KOPT-K1 (cell line): ENCODE measurements around the gene COBLL1.

Source experiments
- H3K27ac ChIP-seq: fragments of 200-600 bp; sonication (generic); 2 replicates; pipeline ENCODE4 v1.5.1; 2016; ENCODE audit warnings: antibody characterized with exemption, mild to moderate bottlenecking, low read depth, low read length; ENCODE audit not compliant: poor library complexity, severe bottlenecking
- H3K36me3 ChIP-seq: fragments of 200-600 bp; sonication (generic); 2 replicates; pipeline ENCODE4 v1.5.1; 2017; ENCODE audit warnings: antibody characterized with exemption, mild to moderate bottlenecking, low read length, moderate library complexity; ENCODE audit not compliant: insufficient read depth
- H3K9me3 ChIP-seq: fragments of 200-600 bp; sonication (generic); 2 replicates; pipeline ENCODE4 v1.5.1; 2017; ENCODE audit warnings: antibody characterized with exemption, low read length, mild to moderate bottlenecking; ENCODE audit not compliant: insufficient read depth, poor library complexity, severe bottlenecking

The COBLL1 gene

DNA sequence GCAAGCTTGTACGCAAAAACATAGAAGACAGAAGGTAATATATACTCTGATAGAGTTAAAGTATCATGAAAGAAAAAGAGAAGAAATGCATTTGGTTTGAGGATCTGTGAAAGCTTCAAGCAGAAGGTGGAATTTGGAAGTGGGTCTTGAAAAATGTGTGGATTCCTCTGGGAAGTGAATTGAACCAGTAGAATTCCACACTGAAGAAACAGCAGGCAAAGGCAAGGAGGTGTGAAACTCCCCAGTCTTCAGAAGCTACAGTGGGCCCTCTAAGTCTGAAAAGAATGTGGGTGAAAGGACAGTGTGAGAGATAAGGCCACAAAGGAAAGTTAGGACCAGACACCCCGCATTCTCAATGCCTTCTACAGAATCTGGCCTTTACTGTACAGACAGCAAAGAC is 25.6 kb downstream of the COBLL1 start:
- H3K27ac ChIP-seq = no peak overlapping the region
- H3K36me3 ChIP-seq = no peaks in the 10 kb centered on the region
- no peaks in the 10 kb centered on the region for H3K9me3 ChIP-seq

GRCh38 chr2:164815071-164815793 is 26.4 kb downstream of the COBLL1 start:
- H3K9me3 ChIP-seq = no peaks in the 10 kb centered on the region
- no peak overlapping the region for H3K27ac ChIP-seq

GRCh38 chr2:164813535-164813934 is 28.1 kb downstream of the COBLL1 start:
- H3K36me3 ChIP-seq = no peaks in the 10 kb centered on the region
- no peak overlapping the region for H3K27ac ChIP-seq
- no peaks in the 10 kb centered on the region for H3K9me3 ChIP-seq

More at GRCh38 chr2:164815071-164815793, 26.4 kb downstream of the COBLL1 start:
- no peaks in the 10 kb centered on the region for H3K36me3 ChIP-seq

DNA sequence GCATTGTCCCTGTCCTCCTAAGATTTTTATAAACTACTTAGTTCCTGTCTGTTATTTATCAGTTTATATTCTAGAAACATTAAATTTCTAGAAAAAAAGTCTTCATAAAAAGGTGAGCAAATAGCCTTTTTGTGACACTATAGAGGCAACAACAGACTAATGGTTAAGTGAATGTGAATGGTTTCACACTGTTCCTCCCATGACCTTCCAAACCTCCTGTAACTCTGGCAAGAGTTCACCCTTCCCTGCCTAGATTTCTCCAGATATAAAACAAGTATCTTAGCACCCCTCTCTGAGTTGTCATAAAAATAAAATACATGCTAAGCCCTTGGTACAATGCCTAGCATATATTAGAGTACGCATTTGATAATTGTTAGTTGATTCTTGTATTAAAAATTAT is 29.2 kb downstream of the COBLL1 start:
- Histone ChIP-seq H3K27ac (no peak overlapping the region), H3K9me3 (no peaks in the 10 kb centered on the region), H3K36me3 (no peaks in the 10 kb centered on the region)

DNA sequence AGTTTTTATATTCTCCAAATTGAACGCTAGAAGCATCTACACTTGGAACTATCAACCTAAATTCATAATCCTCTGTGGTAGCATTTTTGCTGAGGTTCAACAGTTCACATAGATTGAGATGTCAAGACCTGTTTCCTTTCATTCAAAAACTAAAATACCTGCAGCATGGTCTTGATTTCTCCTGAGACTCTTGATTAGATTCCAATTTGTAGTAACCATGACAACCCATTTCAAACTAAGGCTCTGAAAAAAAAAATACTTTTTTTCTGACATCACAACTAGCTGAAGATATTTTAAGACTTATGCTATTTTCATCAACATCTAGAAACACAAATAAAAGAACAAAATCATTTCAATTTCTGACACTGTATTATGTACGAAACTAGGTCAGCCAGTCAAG is 29.8 kb downstream of the COBLL1 start:
- Histone ChIP-seq H3K27ac (no peak overlapping the region), H3K36me3 (no peaks in the 10 kb centered on the region), H3K9me3 (no peaks in the 10 kb centered on the region)

GRCh38 chr2:164810843-164811242 is 30.8 kb downstream of the COBLL1 start:
- Histone ChIP-seq H3K36me3 (no peaks in the 10 kb centered on the region), H3K27ac (no peak overlapping the region), H3K9me3 (no peaks in the 10 kb centered on the region)

- no peak overlapping the region for H3K27ac ChIP-seq
- no peaks in the 10 kb centered on the region for H3K36me3 ChIP-seq
- no peaks in the 10 kb centered on the region for H3K9me3 ChIP-seq
Observed at GRCh38 chr2:164808776-164809175, 32.8 kb downstream of the COBLL1 start.

- Histone ChIP-seq H3K36me3 (no peaks in the 10 kb centered on the region), H3K9me3 (no peaks in the 10 kb centered on the region), H3K27ac (no peak overlapping the region)
Observed at GRCh38 chr2:164803776-164804466, 37.7 kb downstream of the COBLL1 start.

GRCh38 chr2:164802095-164802707 is 39.4 kb downstream of the COBLL1 start:
- H3K36me3 ChIP-seq = no peaks in the 10 kb centered on the region
- H3K27ac ChIP-seq = no peak overlapping the region
- no peaks in the 10 kb centered on the region for H3K9me3 ChIP-seq

- Histone ChIP-seq H3K36me3 (no peaks in the 10 kb centered on the region), H3K9me3 (no peaks in the 10 kb centered on the region), H3K27ac (no peak overlapping the region)
Observed at GRCh38 chr2:164800572-164800971, 41.1 kb downstream of the COBLL1 start.

DNA sequence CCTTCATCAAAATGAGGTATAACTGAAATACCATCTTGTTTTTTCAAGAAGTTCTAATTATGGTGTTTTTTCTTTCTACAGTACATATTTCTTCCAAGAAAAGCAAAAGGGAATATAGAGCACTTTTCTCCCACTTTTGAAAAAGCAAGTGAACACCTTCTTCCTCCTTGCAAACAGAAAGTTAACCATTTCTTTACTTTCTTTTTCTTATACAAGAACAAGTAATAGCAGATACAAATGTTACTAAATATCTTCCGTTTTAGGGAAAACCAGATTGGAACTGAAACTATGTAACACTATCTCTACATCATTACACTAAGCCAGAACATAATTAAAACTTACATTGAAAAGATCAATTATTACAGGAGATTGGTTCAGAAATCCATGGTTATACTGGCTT is 44.0 kb downstream of the COBLL1 start:
- no peaks in the 10 kb centered on the region for H3K36me3 ChIP-seq
- H3K27ac ChIP-seq = no peak overlapping the region
- no peaks in the 10 kb centered on the region for H3K9me3 ChIP-seq

DNA sequence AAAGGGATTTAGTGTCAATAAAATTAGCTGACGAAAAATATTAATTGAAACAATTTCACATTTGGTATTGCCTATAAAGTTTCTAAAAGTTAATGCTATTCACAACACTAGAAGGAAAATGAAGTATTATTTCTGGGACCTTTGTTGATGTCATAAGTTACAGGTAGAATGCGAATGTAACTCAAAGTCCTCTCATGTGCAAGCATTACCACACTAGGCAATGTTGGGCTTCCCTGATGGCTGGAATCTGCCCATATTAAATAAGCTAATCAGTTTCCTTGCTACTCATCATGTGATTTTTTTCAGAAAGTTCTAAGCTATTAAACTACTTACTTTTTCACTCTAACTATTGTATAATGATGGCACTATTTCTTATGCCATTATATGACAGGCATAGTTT is 44.6 kb downstream of the COBLL1 start:
- no peaks in the 10 kb centered on the region for H3K36me3 ChIP-seq
- no peak overlapping the region for H3K27ac ChIP-seq
- no peaks in the 10 kb centered on the region for H3K9me3 ChIP-seq

DNA sequence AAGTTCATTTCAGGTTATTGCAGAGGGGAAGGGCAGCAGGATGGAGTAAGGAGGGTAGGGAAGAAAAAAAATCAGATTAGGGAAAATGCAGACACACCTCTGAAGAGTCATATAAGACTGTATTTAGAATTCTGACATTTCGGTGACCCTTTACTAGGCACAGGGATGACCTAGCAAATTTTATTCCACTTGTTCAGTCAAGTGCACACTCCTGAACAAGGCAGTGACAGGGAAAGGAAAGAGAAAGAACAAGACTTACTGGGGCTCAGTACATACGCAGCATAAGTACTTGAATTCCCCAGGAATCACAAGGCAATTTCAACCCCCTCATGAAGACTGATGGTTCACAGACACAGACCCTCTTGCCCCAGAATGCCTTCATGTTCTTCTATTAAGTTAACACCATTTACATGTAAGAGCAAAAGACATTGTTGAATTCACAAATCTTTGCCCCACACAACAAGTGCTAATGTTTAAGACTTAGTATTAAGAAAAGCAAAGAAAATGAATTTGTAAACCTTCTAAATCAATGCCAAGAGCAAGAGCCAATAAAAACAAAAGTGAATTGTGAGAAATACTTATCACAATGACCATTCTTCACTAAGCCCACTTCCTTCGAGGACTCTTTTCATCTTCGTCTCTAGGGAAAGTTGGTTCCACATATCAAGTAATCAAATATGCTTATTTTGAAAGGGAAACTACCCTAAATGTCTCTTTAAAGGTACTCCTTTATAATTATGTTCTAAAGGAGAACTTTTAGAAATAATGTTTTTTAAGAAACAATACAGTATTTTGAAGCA is 47.0 kb downstream of the COBLL1 start:
- no peak overlapping the region for H3K27ac ChIP-seq
- H3K9me3 ChIP-seq = no peaks in the 10 kb centered on the region

DNA sequence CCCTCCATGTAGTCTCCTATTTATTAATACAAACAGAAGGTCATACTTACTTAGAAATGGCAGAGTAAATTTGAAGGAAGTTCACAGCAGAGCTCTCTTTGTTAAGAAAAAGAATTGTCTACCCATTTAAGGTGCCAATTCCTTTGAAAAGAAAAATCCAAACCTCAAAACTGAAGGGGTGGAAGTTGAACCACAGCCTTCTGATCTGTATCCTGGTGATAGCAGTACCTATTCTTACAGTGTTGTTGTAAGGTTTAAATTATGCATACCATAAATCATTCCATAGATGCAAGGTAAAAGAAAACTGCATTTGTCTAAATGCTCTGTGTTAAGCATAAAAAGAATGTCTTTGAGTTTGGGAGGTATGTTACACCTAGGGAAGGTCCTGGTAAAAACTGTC is 47.6 kb downstream of the COBLL1 start:
- H3K36me3 ChIP-seq = no peaks in the 10 kb centered on the region
- no peak overlapping the region for H3K27ac ChIP-seq
- H3K9me3 ChIP-seq = no peaks in the 10 kb centered on the region

More for the DNA sequence above, 47.0 kb downstream of the COBLL1 start:
- no peaks in the 10 kb centered on the region for H3K36me3 ChIP-seq

DNA sequence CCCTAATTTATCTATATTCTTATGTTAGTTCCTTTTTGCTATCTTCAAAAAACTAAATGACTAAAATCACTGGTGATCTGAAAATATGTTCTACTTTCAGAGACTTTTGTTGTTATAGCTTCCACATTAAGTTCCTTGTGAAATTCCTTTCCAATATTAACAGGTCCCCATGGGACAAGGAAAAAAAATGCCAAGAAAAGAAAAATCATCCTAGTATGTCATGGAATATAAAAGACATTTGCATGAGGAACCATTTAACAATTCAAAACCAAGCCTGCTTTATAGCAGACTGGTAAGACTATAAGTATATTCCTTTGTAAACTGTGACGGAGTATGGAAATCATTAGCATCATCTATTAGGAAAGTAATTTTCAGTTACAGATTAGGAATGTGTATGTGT is 48.1 kb downstream of the COBLL1 start:
- no peaks in the 10 kb centered on the region for H3K36me3 ChIP-seq
- H3K27ac ChIP-seq = no peak overlapping the region
- H3K9me3 ChIP-seq = no peaks in the 10 kb centered on the region
